H1 (cell line): ENCODE data around the gene CCDC157. TPM values are rescaled to one million over a fixed set of nuclear protein-coding genes. Genes with fewer than 3 reads are reported as not detected.

Experiments used
- CTCF ChIA-PET: fragments of 300-600 bp; sonication (Branson Sonifier 250); formaldehyde crosslinking; loops from one replicate; lab custom pipeline; 2021; ENCODE audit not compliant: partially characterized antibody; lab: Charles Lee
- POLR2A ChIA-PET: fragments of 300-600 bp; sonication (Branson Sonifier 250); formaldehyde crosslinking; loops from one replicate; lab custom pipeline; 2021; ENCODE audit warnings: inconsistent platforms; ENCODE audit not compliant: partially characterized antibody; lab: Charles Lee
- DNase-seq, 2 experiments: peaks; one replicate each; pipeline versions ENCODE4 v3.0.0 to v3.0.0-alpha.2; 2010 to 2022; ENCODE audit warnings: low spot score in 2 of 2, low read depth in 1 of 2, mixed read lengths in 1 of 2
- FAIRE-seq: peaks from 2 replicates; lab custom pipeline; 2011; peaks lifted over from hg19 to GRCh38; lab: Jason Lieb, UNC
- H2AFZ ChIP-seq: 2 replicates; pipeline ENCODE4 v1.8.1; 2012; ENCODE audit warnings: low read length, inconsistent platforms
- H2AK5ac ChIP-seq: 2 replicates; pipeline ENCODE4 v1.6.1; 2013; ENCODE audit warnings: low read depth, low read length
- H2BK120ac ChIP-seq: replicated peaks from 2 replicates; pipeline ENCODE3; 2013; ENCODE audit warnings: low read depth, low read length, inconsistent platforms
- H2BK12ac ChIP-seq: 2 replicates; pipeline ENCODE4 v1.6.1; 2013; ENCODE audit warnings: low read depth, low read length
- H2BK15ac ChIP-seq: 2 replicates; pipeline ENCODE4 v1.6.1; 2013; ENCODE audit warnings: low read length
- H2BK20ac ChIP-seq: 2 replicates; pipeline ENCODE4 v1.6.1; 2013; ENCODE audit warnings: low read length
- H2BK5ac ChIP-seq: 2 replicates; pipeline ENCODE4 v1.6.1; 2013; ENCODE audit warnings: low read depth, low read length
- H3K14ac ChIP-seq: 2 replicates; pipeline ENCODE4 v1.6.1; 2013; ENCODE audit warnings: inconsistent platforms; ENCODE audit not compliant: insufficient read length
- H3K18ac ChIP-seq: 2 replicates; pipeline ENCODE4 v1.6.1; 2013; ENCODE audit warnings: low read length; ENCODE audit errors: extremely low read depth
- H3K23ac ChIP-seq: 2 replicates; pipeline ENCODE4 v1.6.1; 2013; ENCODE audit warnings: inconsistent platforms; ENCODE audit not compliant: insufficient read length
- H3K23me2 ChIP-seq: 2 replicates; pipeline ENCODE4 v1.6.1; 2013; ENCODE audit warnings: low read depth, low read length
- H3K27ac ChIP-seq: 2 replicates; pipeline ENCODE4 v1.6.1; 2011; ENCODE audit warnings: low read depth, low read length, inconsistent platforms
- H3K27me3 ChIP-seq, 4 experiments: replicated peaks in 1 of 4; 1 replicate in 1 of 4; 2 replicates in 3 of 4; pipeline versions ENCODE4 v1.6.1 to v1.8.1; 2011 to 2013; ENCODE audit warnings: low read length in 3 of 4, mild to moderate bottlenecking in 3 of 4, inconsistent platforms in 2 of 4, mixed read lengths in 2 of 4, moderate library complexity in 1 of 4; ENCODE audit not compliant: control insufficient read depth in 3 of 4, insufficient read depth in 3 of 4; ENCODE audit errors: extremely low read depth in 1 of 4
- H3K36me3 ChIP-seq, 4 experiments: 2 replicates each; pipeline versions ENCODE4 v1.6.1 to v1.8.1; 2011 to 2013; ENCODE audit warnings: mild to moderate bottlenecking in 4 of 4, low read length in 3 of 4, moderate library complexity in 2 of 4, control low read depth in 1 of 4, inconsistent platforms in 1 of 4; ENCODE audit not compliant: insufficient read depth in 4 of 4, control insufficient read depth in 2 of 4
- H3K4ac ChIP-seq: replicated peaks from 2 replicates; pipeline ENCODE3; 2013; ENCODE audit warnings: low read length, low read depth, mixed read lengths, inconsistent platforms; ENCODE audit not compliant: insufficient read length
- H3K4me1 ChIP-seq, 4 experiments: replicated peaks in 1 of 4; 1 replicate in 1 of 4; 2 replicates in 3 of 4; pipeline versions ENCODE4 v1.6.1 to v1.8.1; 2011 to 2013; ENCODE audit warnings: low read length in 3 of 4, inconsistent platforms in 2 of 4, mixed read lengths in 1 of 4; ENCODE audit not compliant: insufficient read depth in 4 of 4, control insufficient read depth in 3 of 4
- H3K4me2 ChIP-seq, 2 experiments: 2 replicates each; pipeline versions ENCODE4 v1.6.1 to v1.8.1; 2011 to 2013; ENCODE audit warnings: low read depth in 2 of 2, low read length in 2 of 2, control low read depth in 1 of 2, inconsistent platforms in 1 of 2, mild to moderate bottlenecking in 1 of 2; ENCODE audit not compliant: insufficient read depth in 1 of 2
- H3K4me3 ChIP-seq, 4 experiments: fragments of 200-600, 300-600 bp in 1 of 4; sonication (generic), shearing (Covaris generic), sonication (Bioruptor Twin) in 1 of 4; 2 replicates each; pipeline versions ENCODE4 v1.5.1 to v1.8.1; 2011 to 2016; ENCODE audit warnings: low read length in 4 of 4, low read depth in 3 of 4, control low read depth in 2 of 4, inconsistent platforms in 2 of 4, mild to moderate bottlenecking in 2 of 4, mixed read lengths in 1 of 4, moderate library complexity in 1 of 4; ENCODE audit not compliant: insufficient read depth in 2 of 4; ENCODE audit errors: extremely low read depth in 1 of 4
- H3K56ac ChIP-seq: replicated peaks from 2 replicates; pipeline ENCODE3; 2013; ENCODE audit warnings: low read depth, mild to moderate bottlenecking, mixed read lengths, low read length, inconsistent platforms; ENCODE audit not compliant: insufficient read length
- H3K79me1 ChIP-seq: 2 replicates; pipeline ENCODE4 v1.6.1; 2013; ENCODE audit warnings: low read depth, low read length, control low read depth
- H3K79me2 ChIP-seq, 2 experiments: 2 replicates each; pipeline versions ENCODE4 v1.6.1 to v1.8.1; 2012 to 2013; ENCODE audit warnings: low read length in 2 of 2, mild to moderate bottlenecking in 2 of 2, inconsistent platforms in 1 of 2; ENCODE audit not compliant: insufficient read depth in 2 of 2, control insufficient read depth in 1 of 2
- H3K9ac ChIP-seq, 4 experiments: replicated peaks in 1 of 4; 1 replicate in 1 of 4; 2 replicates in 3 of 4; pipeline versions ENCODE4 v1.6.1 to v1.8.1; 2011 to 2013; ENCODE audit warnings: low read depth in 3 of 4, low read length in 3 of 4, control low read depth in 2 of 4, mild to moderate bottlenecking in 2 of 4, moderate library complexity in 2 of 4, inconsistent platforms in 1 of 4; ENCODE audit errors: extremely low read depth in 1 of 4
- H3K9me3 ChIP-seq, 2 experiments: 2 replicates each; pipeline versions ENCODE4 v1.6.1 to v1.8.1; 2012 to 2013; ENCODE audit warnings: mild to moderate bottlenecking in 2 of 2, moderate library complexity in 2 of 2, control low read depth in 1 of 2, inconsistent platforms in 1 of 2, low read depth in 1 of 2, low read length in 1 of 2, mixed read lengths in 1 of 2; ENCODE audit not compliant: insufficient read depth in 2 of 2
- H4K20me1 ChIP-seq, 2 experiments: replicated peaks in 1 of 2; 2 replicates each; pipeline versions ENCODE3 to v1.8.1; 2011 to 2013; ENCODE audit warnings: inconsistent platforms in 2 of 2, low read length in 2 of 2, mild to moderate bottlenecking in 1 of 2; ENCODE audit not compliant: insufficient read depth in 2 of 2, control insufficient read depth in 1 of 2
- H4K5ac ChIP-seq: 2 replicates; pipeline ENCODE4 v1.6.1; 2013; ENCODE audit warnings: low read length, low read depth, mixed read lengths, inconsistent platforms; ENCODE audit not compliant: insufficient read length
- H4K8ac ChIP-seq: 2 replicates; pipeline ENCODE4 v1.8.0; 2013; ENCODE audit warnings: mild to moderate bottlenecking, moderate library complexity, low read length, inconsistent platforms; ENCODE audit not compliant: insufficient read depth; ENCODE audit errors: extremely low read depth
- H4K91ac ChIP-seq: replicated peaks from 2 replicates; pipeline ENCODE3; 2013; ENCODE audit warnings: low read length, mixed read lengths, inconsistent platforms; ENCODE audit not compliant: insufficient read length
- CEBPB ChIP-seq: IDR thresholded peaks from 2 replicates; pipeline ENCODE4 v1.6.1; 2012; ENCODE audit warnings: low read depth, low read length
- CHD1 ChIP-seq: IDR thresholded peaks from 2 replicates; pipeline ENCODE4 v1.6.1; 2012; ENCODE audit warnings: low read depth, low read length, improper control_type of control experiment
- PHF8 ChIP-seq: fragments of 200-600 bp; sonication (generic); conservative IDR thresholded peaks from 2 replicates; pipeline ENCODE4 v1.7.1; 2012; ENCODE audit warnings: low read depth, mild to moderate bottlenecking, inconsistent platforms, low read length, moderate library complexity
- SUZ12 ChIP-seq: fragments of 200-600 bp; sonication (generic); IDR thresholded peaks from 2 replicates; pipeline ENCODE4 v1.6.1; 2012; ENCODE audit warnings: mild to moderate bottlenecking, inconsistent platforms, low read length, moderate library complexity, mixed read lengths
- WGBS, 2 experiments: shearing (Covaris generic) in 1 of 2; methylation state at CpG; one replicate each; pipeline versions ENCODE4 v1.1.6 to v1.1.7; 2013 to 2015; ENCODE audit warnings: low lambda C conversion rate in 2 of 2, mixed read lengths in 2 of 2, inconsistent platforms in 1 of 2, low coverage in 1 of 2, missing lambda C conversion rate in 1 of 2; ENCODE audit not compliant: insufficient replicate concordance in 2 of 2, insufficient coverage in 1 of 2, insufficient read length in 1 of 2; ENCODE audit errors: extremely low coverage in 1 of 2, missing lambda C conversion rate in 1 of 2; 5-methylcytosine and 5-hydroxymethylcytosine counted together
- polyA plus RNA-seq, 7 experiments: library from polyadenylated mRNA; depleted of rRNA in 3 of 7; stranded (reverse) in 5 of 7; unstranded in 2 of 7; fragments of >200 nt in 5 of 7; fragments of 200-250 nt in 2 of 7; gene quantifications; 1 replicate in 5 of 7; 2 replicates in 1 of 7; 4 replicates in 1 of 7; pipeline versions ENCODE4 v1.2.1 to v1.2.3, GENCODE V29; 2011 to 2013; ENCODE audit warnings: missing spikeins in 2 of 7, mixed read lengths in 2 of 7
- total RNA-seq: library from RNA; stranded (reverse); fragmentation: NEBNext Ultra II Directional; extraction: Animal tissue kit (Norgen Biotek cat#: 25700); gene quantifications from 2 replicates; pipeline ENCODE4 v1.2.1, GENCODE V29; 2021
- TF ChIP-seq, protein P1 (sequence below), 3 experiments: IDR thresholded peaks; 1 replicate in 2 of 3; 2 replicates in 1 of 3; pipeline versions ENCODE4 v1.5.1 to v1.6.1; 2011; ENCODE audit warnings: low read length in 3 of 3, mild to moderate bottlenecking in 3 of 3, inconsistent platforms in 2 of 3, low read depth in 1 of 3, moderate library complexity in 1 of 3; ENCODE audit not compliant: insufficient read depth in 1 of 3; ENCODE audit errors: control extremely low read depth in 1 of 3

The CCDC157 gene
- total and polyA plus RNA-seq, 2 of the 8 experiments (the other 6 are each of a cell fraction or from before 2014, with no cell fraction given): 4.1 to 8.4 TPM

DNA sequence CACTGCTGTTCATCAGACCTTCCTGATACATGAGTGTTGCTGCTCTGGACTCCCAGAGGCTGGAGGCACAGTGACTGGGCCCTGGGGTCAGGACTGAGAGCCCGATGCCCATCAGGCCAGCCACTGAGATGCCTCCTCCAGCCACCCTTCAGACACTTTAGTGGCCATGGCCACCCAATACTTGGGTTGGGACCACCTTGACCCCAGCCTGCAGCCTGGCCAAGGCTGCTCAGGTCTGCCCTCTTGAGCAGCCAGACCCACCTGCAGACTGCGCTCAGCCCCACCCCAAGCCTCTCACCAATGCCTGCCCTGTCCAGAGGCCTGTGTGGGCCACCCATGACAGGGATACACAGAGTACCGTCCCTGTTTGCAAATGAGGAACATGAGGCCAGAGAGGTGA lies 26.3 kb downstream of the CCDC157 start:
- no peak overlapping the region for H3K14ac ChIP-seq
- ChIA-PET CTCF (interaction anchor here (0.7 to 2.5 kb wide), 10 partner anchors 9 to 95 kb away, joined by 3 to 10 read pairs (median 5); no protein-coding TSS in a partner anchor), POLR2A (interaction anchor here (1.1 to 3.6 kb wide), 5 partner anchors 10 to 35 kb away, joined by 3 to 14 read pairs (median 4); partner anchors contain the start of genes CCDC157 and SF3A1)
- no peak overlapping the region for H3K9ac ChIP-seq
- no peak overlapping the region for H2BK5ac ChIP-seq
- no peaks in the 10 kb centered on the region for H3K79me1 ChIP-seq
- no peak overlapping the region for H4K5ac ChIP-seq
- H2BK15ac ChIP-seq: no peak overlapping the region
- H3K27me3 ChIP-seq: no peaks in the 10 kb centered on the region
- H4K91ac ChIP-seq: no peak overlapping the region
- no peak overlapping the region for H2BK120ac ChIP-seq
- H3K4ac ChIP-seq: no peak overlapping the region
- H3K4me1 ChIP-seq: peaks cover 0 to 7% (median 2%) of the 10 kb centered on the region in 4 experiments; a peak in 4 of 7 replicates
- peaks cover 2% of the 10 kb centered on the region in 2 experiments for H4K20me1 ChIP-seq
- no peak overlapping the region for H3K27ac ChIP-seq
- DNase-seq (no peak), FAIRE-seq (no peak)
- H3K4me2 ChIP-seq: no peak overlapping the region
- H3K79me2 ChIP-seq: no peaks in the 10 kb centered on the region; a peak in 1 of 4 replicates
- H3K4me3 ChIP-seq: no peak overlapping the region
- WGBS, 2 experiments: 81% methylated on average over 3 of the region's 3 CpGs; no CpG with 5 or more reads in 1 of the 2 experiments
- no peak for TF ChIP-seq PHF8
- TF ChIP-seq CHD1: no peak
- TF ChIP-seq, protein P1, sequence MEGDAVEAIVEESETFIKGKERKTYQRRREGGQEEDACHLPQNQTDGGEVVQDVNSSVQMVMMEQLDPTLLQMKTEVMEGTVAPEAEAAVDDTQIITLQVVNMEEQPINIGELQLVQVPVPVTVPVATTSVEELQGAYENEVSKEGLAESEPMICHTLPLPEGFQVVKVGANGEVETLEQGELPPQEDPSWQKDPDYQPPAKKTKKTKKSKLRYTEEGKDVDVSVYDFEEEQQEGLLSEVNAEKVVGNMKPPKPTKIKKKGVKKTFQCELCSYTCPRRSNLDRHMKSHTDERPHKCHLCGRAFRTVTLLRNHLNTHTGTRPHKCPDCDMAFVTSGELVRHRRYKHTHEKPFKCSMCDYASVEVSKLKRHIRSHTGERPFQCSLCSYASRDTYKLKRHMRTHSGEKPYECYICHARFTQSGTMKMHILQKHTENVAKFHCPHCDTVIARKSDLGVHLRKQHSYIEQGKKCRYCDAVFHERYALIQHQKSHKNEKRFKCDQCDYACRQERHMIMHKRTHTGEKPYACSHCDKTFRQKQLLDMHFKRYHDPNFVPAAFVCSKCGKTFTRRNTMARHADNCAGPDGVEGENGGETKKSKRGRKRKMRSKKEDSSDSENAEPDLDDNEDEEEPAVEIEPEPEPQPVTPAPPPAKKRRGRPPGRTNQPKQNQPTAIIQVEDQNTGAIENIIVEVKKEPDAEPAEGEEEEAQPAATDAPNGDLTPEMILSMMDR (IDR thresholded peaks at IDR 0.05; ENCODE audit: control extremely low read depth in 1 of 3, insufficient read depth in 1 of 3, low read depth in 1 of 3, low read length in 3 of 3): peak in 1 of 3 experiments; percentile 6; a peak in 1 of 4 replicates
- TF ChIP-seq CEBPB: no peak
- TF ChIP-seq SUZ12: no peak
- no peak overlapping the region for H2BK12ac ChIP-seq
- H3K18ac ChIP-seq: no peak overlapping the region
- H2AFZ ChIP-seq: no peak overlapping the region
- peaks cover 0 to 4% (median under 1%) of the 10 kb centered on the region in 4 experiments; a peak in 3 of 8 replicates for H3K36me3 ChIP-seq
- H4K8ac ChIP-seq: no peak overlapping the region
- no peak overlapping the region for H3K56ac ChIP-seq
- H2AK5ac ChIP-seq: no peak overlapping the region
- H3K9me3 ChIP-seq: no peaks in the 10 kb centered on the region
- peaks cover 4% of the 10 kb centered on the region; the same call in 1 of the 2 replicates for H3K23me2 ChIP-seq
- H3K23ac ChIP-seq: no peak overlapping the region
- H2BK20ac ChIP-seq: no peak overlapping the region
